Upper lobe of left lung (tissue), 4 donors: Measurements from ENCODE around the gene COL2A1.

Source experiments
- CTCF ChIP-seq, 6 experiments: fragments of 450-650 bp in 4 of 6; fragments of 200-600 bp in 2 of 6; sonication (generic) in 2 of 6; IDR thresholded peaks; one replicate each; pipeline ENCODE4 v1.5.1; 2016 to 2019; ENCODE audit warnings: antibody characterized with exemption in 6 of 6
- EP300 ChIP-seq, 4 donors: sonication (generic); formaldehyde crosslinking; IDR thresholded peaks; one replicate each; pipeline ENCODE4 v1.5.1; 2017; ENCODE audit warnings: antibody characterized with exemption in 4 of 4, control low read depth in 2 of 4
- POLR2A ChIP-seq, 4 donors: fragments of 450-650 bp; IDR thresholded peaks; one replicate each; pipeline ENCODE4 v1.5.1; 2016 to 2017; ENCODE audit warnings: antibody characterized with exemption in 4 of 4, mild to moderate bottlenecking in 2 of 4
- POLR2AphosphoS5 ChIP-seq, 2 donors: sonication (generic); formaldehyde crosslinking; IDR thresholded peaks; one replicate each; pipeline ENCODE4 v1.5.1; 2017; ENCODE audit warnings: antibody characterized with exemption in 2 of 2

GRCh38 chr12:48022676-48023385, 18.6 kb upstream of the COL2A1 start:
- TF ChIP-seq POLR2AphosphoS5 (IDR thresholded peaks at IDR 0.05) (no peak), EP300 (IDR thresholded peaks at IDR 0.05) (no peak), CTCF (IDR thresholded peaks at IDR 0.05) (no peak), POLR2A (IDR thresholded peaks at IDR 0.05) (no peak)
